LoVo (cell line): ENCODE results near the gene FBLN2.

Experiments
- DNase-seq: peaks from one replicate; pipeline ENCODE4 v3.0.0-alpha.2; 2016; ENCODE audit warnings: low spot score

The FBLN2 gene

GRCh38 chr3:13648060-13649001 lies 99.4 kb downstream of the FBLN2 start:
- peak; percentile 76 for DNase-seq

- DNase-seq: peak; percentile 58
Measured at GRCh38 chr3:13650210-13651056, 101.5 kb downstream of the FBLN2 start.

GRCh38 chr3:13651057-13651400 lies 102.1 kb downstream of the FBLN2 start:
- DNase-seq: no peak

GRCh38 chr3:13651775-13652428 lies 103.0 kb downstream of the FBLN2 start:
- no peak for DNase-seq

- no peak for DNase-seq
Measured at GRCh38 chr3:13652728-13653127, 103.8 kb downstream of the FBLN2 start.

- DNase-seq: no peak
Measured at GRCh38 chr3:13653631-13654279, 104.8 kb downstream of the FBLN2 start.

GRCh38 chr3:13654330-13655060 lies 105.6 kb downstream of the FBLN2 start:
- DNase-seq: no peak

GRCh38 chr3:13655061-13655913 lies 106.4 kb downstream of the FBLN2 start:
- DNase-seq: no peak

GRCh38 chr3:13656584-13657301 lies 107.8 kb downstream of the FBLN2 start:
- no peak for DNase-seq

GRCh38 chr3:13657660-13658435 lies 108.9 kb downstream of the FBLN2 start:
- DNase-seq: peak; percentile 42

- no peak for DNase-seq
Measured at GRCh38 chr3:13658681-13659080, 109.8 kb downstream of the FBLN2 start.

- DNase-seq: no peak
Measured at GRCh38 chr3:13659221-13659969, 110.5 kb downstream of the FBLN2 start.

- DNase-seq: no peak
Measured at GRCh38 chr3:13660042-13660874, 111.3 kb downstream of the FBLN2 start.

GRCh38 chr3:13661121-13661520 lies 112.2 kb downstream of the FBLN2 start:
- DNase-seq: no peak

- DNase-seq: no peak
Measured at GRCh38 chr3:13662238-13662847, 113.4 kb downstream of the FBLN2 start.

GRCh38 chr3:13663781-13664535 lies 115.0 kb downstream of the FBLN2 start:
- no peak for DNase-seq
